H1 (cell line): ENCODE measurements around the gene NNMT. TPM values are rescaled to one million over a fixed set of nuclear protein-coding genes. Genes with fewer than 3 reads are reported as not detected.

ENCODE experiments used
- CTCF ChIA-PET: fragments of 300-600 bp; sonication (Branson Sonifier 250); formaldehyde crosslinking; loops from one replicate; lab custom pipeline; 2021; ENCODE audit not compliant: partially characterized antibody; lab: Charles Lee
- POLR2A ChIA-PET: fragments of 300-600 bp; sonication (Branson Sonifier 250); formaldehyde crosslinking; loops from one replicate; lab custom pipeline; 2021; ENCODE audit warnings: inconsistent platforms; ENCODE audit not compliant: partially characterized antibody; lab: Charles Lee
- DNase-seq, 2 experiments: peaks; one replicate each; pipeline versions ENCODE4 v3.0.0 to v3.0.0-alpha.2; 2010 to 2022; ENCODE audit warnings: low spot score in 2 of 2, low read depth in 1 of 2, mixed read lengths in 1 of 2
- FAIRE-seq: peaks from 2 replicates; lab custom pipeline; 2011; peaks lifted over from hg19 to GRCh38; lab: Jason Lieb, UNC
- H2AFZ ChIP-seq: 2 replicates; pipeline ENCODE4 v1.8.1; 2012; ENCODE audit warnings: low read length, inconsistent platforms
- H2AK5ac ChIP-seq: 2 replicates; pipeline ENCODE4 v1.6.1; 2013; ENCODE audit warnings: low read depth, low read length
- H2BK120ac ChIP-seq: replicated peaks from 2 replicates; pipeline ENCODE3; 2013; ENCODE audit warnings: low read depth, low read length, inconsistent platforms
- H2BK12ac ChIP-seq: 2 replicates; pipeline ENCODE4 v1.6.1; 2013; ENCODE audit warnings: low read depth, low read length
- H2BK15ac ChIP-seq: 2 replicates; pipeline ENCODE4 v1.6.1; 2013; ENCODE audit warnings: low read length
- H2BK20ac ChIP-seq: 2 replicates; pipeline ENCODE4 v1.6.1; 2013; ENCODE audit warnings: low read length
- H2BK5ac ChIP-seq: 2 replicates; pipeline ENCODE4 v1.6.1; 2013; ENCODE audit warnings: low read depth, low read length
- H3K14ac ChIP-seq: 2 replicates; pipeline ENCODE4 v1.6.1; 2013; ENCODE audit warnings: inconsistent platforms; ENCODE audit not compliant: insufficient read length
- H3K18ac ChIP-seq: 2 replicates; pipeline ENCODE4 v1.6.1; 2013; ENCODE audit warnings: low read length; ENCODE audit errors: extremely low read depth
- H3K23ac ChIP-seq: 2 replicates; pipeline ENCODE4 v1.6.1; 2013; ENCODE audit warnings: inconsistent platforms; ENCODE audit not compliant: insufficient read length
- H3K23me2 ChIP-seq: 2 replicates; pipeline ENCODE4 v1.6.1; 2013; ENCODE audit warnings: low read depth, low read length
- H3K27ac ChIP-seq: 2 replicates; pipeline ENCODE4 v1.6.1; 2011; ENCODE audit warnings: low read depth, low read length, inconsistent platforms
- H3K27me3 ChIP-seq, 4 experiments: replicated peaks in 1 of 4; 1 replicate in 1 of 4; 2 replicates in 3 of 4; pipeline versions ENCODE4 v1.6.1 to v1.8.1; 2011 to 2013; ENCODE audit warnings: low read length in 3 of 4, mild to moderate bottlenecking in 3 of 4, inconsistent platforms in 2 of 4, mixed read lengths in 2 of 4, moderate library complexity in 1 of 4; ENCODE audit not compliant: control insufficient read depth in 3 of 4, insufficient read depth in 3 of 4; ENCODE audit errors: extremely low read depth in 1 of 4
- H3K36me3 ChIP-seq, 4 experiments: 2 replicates each; pipeline versions ENCODE4 v1.6.1 to v1.8.1; 2011 to 2013; ENCODE audit warnings: mild to moderate bottlenecking in 4 of 4, low read length in 3 of 4, moderate library complexity in 2 of 4, control low read depth in 1 of 4, inconsistent platforms in 1 of 4; ENCODE audit not compliant: insufficient read depth in 4 of 4, control insufficient read depth in 2 of 4
- H3K4ac ChIP-seq: replicated peaks from 2 replicates; pipeline ENCODE3; 2013; ENCODE audit warnings: low read length, low read depth, mixed read lengths, inconsistent platforms; ENCODE audit not compliant: insufficient read length
- H3K4me1 ChIP-seq, 4 experiments: replicated peaks in 1 of 4; 1 replicate in 1 of 4; 2 replicates in 3 of 4; pipeline versions ENCODE4 v1.6.1 to v1.8.1; 2011 to 2013; ENCODE audit warnings: low read length in 3 of 4, inconsistent platforms in 2 of 4, mixed read lengths in 1 of 4; ENCODE audit not compliant: insufficient read depth in 4 of 4, control insufficient read depth in 3 of 4
- H3K4me2 ChIP-seq, 2 experiments: 2 replicates each; pipeline versions ENCODE4 v1.6.1 to v1.8.1; 2011 to 2013; ENCODE audit warnings: low read depth in 2 of 2, low read length in 2 of 2, control low read depth in 1 of 2, inconsistent platforms in 1 of 2, mild to moderate bottlenecking in 1 of 2; ENCODE audit not compliant: insufficient read depth in 1 of 2
- H3K4me3 ChIP-seq, 4 experiments: fragments of 200-600, 300-600 bp in 1 of 4; sonication (generic), shearing (Covaris generic), sonication (Bioruptor Twin) in 1 of 4; 2 replicates each; pipeline versions ENCODE4 v1.5.1 to v1.8.1; 2011 to 2016; ENCODE audit warnings: low read length in 4 of 4, low read depth in 3 of 4, control low read depth in 2 of 4, inconsistent platforms in 2 of 4, mild to moderate bottlenecking in 2 of 4, mixed read lengths in 1 of 4, moderate library complexity in 1 of 4; ENCODE audit not compliant: insufficient read depth in 2 of 4; ENCODE audit errors: extremely low read depth in 1 of 4
- H3K56ac ChIP-seq: replicated peaks from 2 replicates; pipeline ENCODE3; 2013; ENCODE audit warnings: low read depth, mild to moderate bottlenecking, mixed read lengths, low read length, inconsistent platforms; ENCODE audit not compliant: insufficient read length
- H3K79me1 ChIP-seq: 2 replicates; pipeline ENCODE4 v1.6.1; 2013; ENCODE audit warnings: low read depth, low read length, control low read depth
- H3K79me2 ChIP-seq, 2 experiments: 2 replicates each; pipeline versions ENCODE4 v1.6.1 to v1.8.1; 2012 to 2013; ENCODE audit warnings: low read length in 2 of 2, mild to moderate bottlenecking in 2 of 2, inconsistent platforms in 1 of 2; ENCODE audit not compliant: insufficient read depth in 2 of 2, control insufficient read depth in 1 of 2
- H3K9ac ChIP-seq, 4 experiments: replicated peaks in 1 of 4; 1 replicate in 1 of 4; 2 replicates in 3 of 4; pipeline versions ENCODE4 v1.6.1 to v1.8.1; 2011 to 2013; ENCODE audit warnings: low read depth in 3 of 4, low read length in 3 of 4, control low read depth in 2 of 4, mild to moderate bottlenecking in 2 of 4, moderate library complexity in 2 of 4, inconsistent platforms in 1 of 4; ENCODE audit errors: extremely low read depth in 1 of 4
- H3K9me3 ChIP-seq, 2 experiments: 2 replicates each; pipeline versions ENCODE4 v1.6.1 to v1.8.1; 2012 to 2013; ENCODE audit warnings: mild to moderate bottlenecking in 2 of 2, moderate library complexity in 2 of 2, control low read depth in 1 of 2, inconsistent platforms in 1 of 2, low read depth in 1 of 2, low read length in 1 of 2, mixed read lengths in 1 of 2; ENCODE audit not compliant: insufficient read depth in 2 of 2
- H4K20me1 ChIP-seq, 2 experiments: replicated peaks in 1 of 2; 2 replicates each; pipeline versions ENCODE3 to v1.8.1; 2011 to 2013; ENCODE audit warnings: inconsistent platforms in 2 of 2, low read length in 2 of 2, mild to moderate bottlenecking in 1 of 2; ENCODE audit not compliant: insufficient read depth in 2 of 2, control insufficient read depth in 1 of 2
- H4K5ac ChIP-seq: 2 replicates; pipeline ENCODE4 v1.6.1; 2013; ENCODE audit warnings: low read length, low read depth, mixed read lengths, inconsistent platforms; ENCODE audit not compliant: insufficient read length
- H4K8ac ChIP-seq: 2 replicates; pipeline ENCODE4 v1.8.0; 2013; ENCODE audit warnings: mild to moderate bottlenecking, moderate library complexity, low read length, inconsistent platforms; ENCODE audit not compliant: insufficient read depth; ENCODE audit errors: extremely low read depth
- H4K91ac ChIP-seq: replicated peaks from 2 replicates; pipeline ENCODE3; 2013; ENCODE audit warnings: low read length, mixed read lengths, inconsistent platforms; ENCODE audit not compliant: insufficient read length
- ASH2L ChIP-seq: fragments of 200-600, 300-600 bp; sonication (generic); IDR thresholded peaks from one replicate; pipeline ENCODE4 v1.7.1; 2017; ENCODE audit warnings: low read length
- BACH1 ChIP-seq: IDR thresholded peaks from 2 replicates; pipeline ENCODE4 v1.6.1; 2012; ENCODE audit warnings: low read length, improper control_type of control experiment
- BCL11A ChIP-seq, 2 experiments: IDR thresholded peaks; one replicate each; pipeline ENCODE4 v1.6.1; 2011; ENCODE audit warnings: low read depth in 2 of 2, low read length in 2 of 2, mild to moderate bottlenecking in 2 of 2
- CBX8 ChIP-seq: fragments of 300-800, 300-1000 bp; sonication (generic); IDR thresholded peaks from 2 replicates; pipeline ENCODE4 v1.7.1; 2016; ENCODE audit warnings: low read depth, low read length, borderline replicate concordance
- CEBPB ChIP-seq: IDR thresholded peaks from 2 replicates; pipeline ENCODE4 v1.6.1; 2012; ENCODE audit warnings: low read depth, low read length
- EZH2 ChIP-seq: fragments of 200-600 bp; sonication (generic); IDR thresholded peaks from 2 replicates; pipeline ENCODE4 v1.7.1; 2012; ENCODE audit warnings: low read depth, mild to moderate bottlenecking, moderate library complexity, low read length, inconsistent platforms; ENCODE audit not compliant: severe bottlenecking
- HDAC6 ChIP-seq: IDR thresholded peaks from one replicate; pipeline ENCODE4 v1.7.1; 2012; ENCODE audit warnings: low read depth, mild to moderate bottlenecking, inconsistent platforms, low read length, moderate library complexity
- KDM1A ChIP-seq: fragments of 200-600, 300-600 bp; sonication (generic); IDR thresholded peaks from 2 replicates; pipeline ENCODE4 v1.7.1; 2016; ENCODE audit warnings: mild to moderate bottlenecking, low read length, borderline replicate concordance
- KDM4A ChIP-seq: IDR thresholded peaks from one replicate; pipeline ENCODE4 v1.7.1; 2012; ENCODE audit warnings: low read depth, mild to moderate bottlenecking, moderate library complexity, low read length, inconsistent platforms; ENCODE audit not compliant: severe bottlenecking
- PHF8 ChIP-seq: fragments of 200-600 bp; sonication (generic); conservative IDR thresholded peaks from 2 replicates; pipeline ENCODE4 v1.7.1; 2012; ENCODE audit warnings: low read depth, mild to moderate bottlenecking, inconsistent platforms, low read length, moderate library complexity
- POLR2A ChIP-seq, 2 experiments: IDR thresholded peaks; 1 replicate in 1 of 2; 2 replicates in 1 of 2; pipeline ENCODE4 v1.6.1; 2011; ENCODE audit warnings: low read depth in 2 of 2, low read length in 2 of 2, mild to moderate bottlenecking in 2 of 2; ENCODE audit errors: control extremely low read depth in 1 of 2
- RNF2 ChIP-seq: fragments of 200-900, 300-1000 bp; sonication (generic); IDR thresholded peaks from 2 replicates; pipeline ENCODE4 v1.7.1; 2016; ENCODE audit warnings: borderline replicate concordance, low read depth, mild to moderate bottlenecking, antibody characterized with exemption, low read length; ENCODE audit not compliant: poor library complexity, severe bottlenecking; ENCODE audit errors: missing control alignments
- SIN3A ChIP-seq, 2 experiments: IDR thresholded peaks in 1 of 2; conservative IDR thresholded peaks in 1 of 2; 2 replicates each; pipeline ENCODE4 v1.6.1; 2011 to 2012; ENCODE audit warnings: low read length in 2 of 2, improper control_type of control experiment in 1 of 2, low read depth in 1 of 2, mild to moderate bottlenecking in 1 of 2
- WGBS, 2 experiments: shearing (Covaris generic) in 1 of 2; methylation state at CpG; one replicate each; pipeline versions ENCODE4 v1.1.6 to v1.1.7; 2013 to 2015; ENCODE audit warnings: low lambda C conversion rate in 2 of 2, mixed read lengths in 2 of 2, inconsistent platforms in 1 of 2, low coverage in 1 of 2, missing lambda C conversion rate in 1 of 2; ENCODE audit not compliant: insufficient replicate concordance in 2 of 2, insufficient coverage in 1 of 2, insufficient read length in 1 of 2; ENCODE audit errors: extremely low coverage in 1 of 2, missing lambda C conversion rate in 1 of 2; 5-methylcytosine and 5-hydroxymethylcytosine counted together
- polyA plus RNA-seq, 7 experiments: library from polyadenylated mRNA; depleted of rRNA in 3 of 7; stranded (reverse) in 5 of 7; unstranded in 2 of 7; fragments of >200 nt in 5 of 7; fragments of 200-250 nt in 2 of 7; gene quantifications; 1 replicate in 5 of 7; 2 replicates in 1 of 7; 4 replicates in 1 of 7; pipeline versions ENCODE4 v1.2.1 to v1.2.3, GENCODE V29; 2011 to 2013; ENCODE audit warnings: missing spikeins in 2 of 7, mixed read lengths in 2 of 7
- total RNA-seq: library from RNA; stranded (reverse); fragmentation: NEBNext Ultra II Directional; extraction: Animal tissue kit (Norgen Biotek cat#: 25700); gene quantifications from 2 replicates; pipeline ENCODE4 v1.2.1, GENCODE V29; 2021

NNMT gene
- total and polyA plus RNA-seq, 2 of the 8 experiments (the other 6 are each of a cell fraction or from before 2014, with no cell fraction given): not detected

DNA sequence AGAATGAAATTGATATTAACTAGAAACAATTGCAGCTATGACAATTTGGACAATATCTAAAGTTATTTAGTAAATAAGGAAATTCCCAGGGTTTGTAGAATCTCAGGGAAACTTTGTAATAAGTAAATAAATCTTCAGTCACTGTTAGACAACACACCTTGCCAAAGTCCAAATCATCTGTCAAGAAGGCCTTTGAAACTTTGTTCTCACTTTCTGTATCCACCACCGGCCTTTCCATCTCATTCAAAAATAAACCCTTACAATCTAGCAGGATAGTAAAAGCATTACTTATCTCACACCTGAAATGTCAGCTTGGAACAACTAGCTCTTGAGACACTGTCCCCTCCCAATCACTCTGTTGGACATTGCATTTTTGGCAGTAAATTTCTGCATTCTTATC, 7.9 kb downstream of the NNMT start:
- Histone ChIP-seq H4K20me1 (no peaks in the 10 kb centered on the region), H3K4ac (no peak overlapping the region), H3K9me3 (no peaks in the 10 kb centered on the region; a peak in 1 of 4 replicates), H3K23ac (no peak overlapping the region), H3K27me3 (no peaks in the 10 kb centered on the region), H3K4me1 (peaks cover 0 to 3% (median 1%) of the 10 kb centered on the region in 4 experiments; a peak in 2 of 7 replicates), H3K4me2 (no peak overlapping the region), H3K79me1 (no peaks in the 10 kb centered on the region), H3K14ac (no peak overlapping the region), H2BK15ac (no peak overlapping the region), H4K91ac (no peak overlapping the region), H4K8ac (no peak overlapping the region), H2BK120ac (no peak overlapping the region), H2BK12ac (no peak overlapping the region), H3K4me3 (no peak overlapping the region), H3K56ac (no peak overlapping the region), H3K18ac (no peak overlapping the region), H3K23me2 (no peaks in the 10 kb centered on the region), H3K9ac (no peak overlapping the region), H2AK5ac (no peak overlapping the region), H4K5ac (no peak overlapping the region), H2AFZ (no peak overlapping the region), H3K36me3 (no peaks in the 10 kb centered on the region), H3K27ac (no peak overlapping the region), H2BK5ac (no peak overlapping the region), H2BK20ac (no peak overlapping the region), H3K79me2 (no peaks in the 10 kb centered on the region)
- no peak for DNase-seq
- FAIRE-seq: no peak
- CTCF ChIA-PET: interaction anchor here (0.6 to 1.3 kb wide), 5 partner anchors 9 to 1905 kb away, joined by 3 to 4 read pairs (median 3); no protein-coding TSS in a partner anchor
- POLR2A ChIA-PET: no interaction called here
- 96% methylated on average over 1 of the region's 1 CpG; no CpG with 5 or more reads in 1 of the 2 experiments for WGBS, 2 experiments
- TF ChIP-seq CBX8 (no peak), BCL11A (IDR thresholded peaks at IDR 0.05; ENCODE audit: low read depth in 2 of 2, low read length in 2 of 2) (no peak), PHF8 (no peak), BACH1 (no peak), POLR2A (IDR thresholded peaks at IDR 0.05; ENCODE audit: control extremely low read depth in 1 of 2, low read depth in 2 of 2, low read length in 2 of 2) (no peak), EZH2 (no peak), KDM4A (no peak), SIN3A (conservative IDR thresholded peaks at IDR 0.05 in 1 of 2, IDR thresholded peaks at IDR 0.05 in 1 of 2; ENCODE audit: low read depth in 1 of 2, low read length in 2 of 2) (no peak), KDM1A (no peak), ASH2L (no peak), CEBPB (no peak), RNF2 (no peak), HDAC6 (no peak)
